Testis (tissue), 2 donors: ENCODE measurements around the gene COQ6.

ENCODE experiments used
- CTCF ChIP-seq, 3 experiments: fragments of 450-650 bp in 2 of 3; fragments of 200-600 bp in 1 of 3; sonication (generic) in 1 of 3; IDR thresholded peaks; one replicate each; pipeline ENCODE4 v1.5.1; 2016 to 2019; ENCODE audit warnings: antibody characterized with exemption in 3 of 3, mild to moderate bottlenecking in 2 of 3, moderate library complexity in 1 of 3
- POLR2A ChIP-seq: fragments of 450-650 bp; IDR thresholded peaks from one replicate; pipeline ENCODE4 v1.6.1; 2017; ENCODE audit warnings: antibody characterized with exemption, mild to moderate bottlenecking, moderate library complexity

- TF ChIP-seq POLR2A (no peak), CTCF (IDR thresholded peaks at IDR 0.05) (no peak)
Measured at GRCh38 chr14:73924337-73924736, 25.8 kb upstream of the COQ6 start.
